Spleen (tissue), 11 donors: Measurements from ENCODE around the gene PITPNB. TPM values are rescaled to one million over a fixed set of nuclear protein-coding genes. Genes with fewer than 3 reads are reported as not detected.

Source experiments
- DNase-seq: peaks from one replicate; pipeline ENCODE4 v3.0.0-alpha.2; 2020
- H3K27ac ChIP-seq, 8 donors: fragments of 200-600 bp; sonication (generic) in 7 of 8; 1 replicate in 4 of 8; 2 replicates in 4 of 8; pipeline versions ENCODE4 v1.5.0 to v1.8.0; 2016 to 2021; ENCODE audit warnings: inconsistent platforms in 4 of 8, mild to moderate bottlenecking in 4 of 8, moderate library complexity in 1 of 8
- H3K27me3 ChIP-seq, 7 donors: fragments of 200-600 bp; sonication (generic) in 6 of 7; replicated peaks in 1 of 7; 1 replicate in 4 of 7; 2 replicates in 3 of 7; pipeline versions ENCODE4 v1.5.0 to v1.8.0; 2016 to 2021; ENCODE audit warnings: inconsistent platforms in 3 of 7, mild to moderate bottlenecking in 1 of 7
- H3K36me3 ChIP-seq, 6 donors: fragments of 200-600 bp; sonication (generic) in 5 of 6; 1 replicate in 4 of 6; 2 replicates in 2 of 6; pipeline versions ENCODE4 v1.5.0 to v1.8.0; 2016 to 2021; ENCODE audit warnings: inconsistent platforms in 2 of 6
- H3K4me1 ChIP-seq, 6 donors: fragments of 200-600 bp; sonication (generic) in 5 of 6; 1 replicate in 3 of 6; 2 replicates in 3 of 6; pipeline versions ENCODE4 v1.5.0 to v1.8.0; 2016 to 2021; ENCODE audit warnings: inconsistent platforms in 3 of 6
- H3K4me3 ChIP-seq, 8 donors: fragments of 200-600 bp; sonication (generic) in 7 of 8; 1 replicate in 4 of 8; 2 replicates in 4 of 8; pipeline versions ENCODE4 v1.5.0 to v1.8.0; 2016 to 2021; ENCODE audit warnings: inconsistent platforms in 4 of 8, mild to moderate bottlenecking in 4 of 8, moderate library complexity in 2 of 8
- H3K9me3 ChIP-seq, 8 donors: fragments of 200-600 bp; sonication (generic) in 7 of 8; 1 replicate in 4 of 8; 2 replicates in 4 of 8; pipeline versions ENCODE4 v1.5.0 to v1.8.0; 2016 to 2021; ENCODE audit warnings: inconsistent platforms in 4 of 8
- POLR2A ChIP-seq, 3 donors: fragments of 450-650 bp; IDR thresholded peaks; one replicate each; pipeline ENCODE4 v1.5.1; 2017; ENCODE audit warnings: antibody characterized with exemption in 3 of 3, mild to moderate bottlenecking in 1 of 3
- POLR2AphosphoS5 ChIP-seq, 3 donors: sonication (generic); formaldehyde crosslinking; IDR thresholded peaks; one replicate each; pipeline ENCODE4 v1.5.1; 2017; ENCODE audit warnings: antibody characterized with exemption in 3 of 3
- WGBS, 5 donors: extraction: QIAGEN DNeasy Blood & Tissue Kit in 3 of 5; methylation state at CpG; one replicate each; pipeline versions ENCODE4 v1.1.5 to v1.1.7; 2013 to 2018; 5-methylcytosine and 5-hydroxymethylcytosine counted together
- intact Hi-C: fragments of 100-400 bp; cut with DNase I; formaldehyde crosslinking; loops from one replicate; pipeline ENCODE4 v1.15.0; 2023; ENCODE audit warnings: low total_unique reads
- polyA plus RNA-seq, 3 donors: library from polyadenylated mRNA; stranded (reverse); fragments of 200-250 nt; gene quantifications; one replicate each; pipeline ENCODE4 v1.2.1, GENCODE V29; 2013
- total RNA-seq, 7 donors: library from RNA; depleted of rRNA in 3 of 7; stranded (reverse); fragments of >200 nt in 3 of 7; fragmentation: NEBNext Ultra II Directional in 4 of 7; extraction: Animal tissue kit (Norgen Biotek cat#: 25700) in 4 of 7; gene quantifications; one replicate each; pipeline versions ENCODE4 v1.1.0 to v1.2.1, GENCODE V29; 2016 to 2021
- TF ChIP-seq, protein P1 (sequence below), 11 experiments: fragments of 200-600 bp in 7 of 11; fragments of 450-650 bp in 4 of 11; sonication (generic) in 4 of 11; IDR thresholded peaks in 8 of 11; conservative IDR thresholded peaks in 3 of 11; 1 replicate in 7 of 11; 2 replicates in 4 of 11; pipeline versions ENCODE4 v1.4.0 to v1.8.0; 2016 to 2021; ENCODE audit warnings: antibody characterized with exemption in 11 of 11, inconsistent platforms in 4 of 11, mild to moderate bottlenecking in 1 of 11
- donor health status: healthy with polysubstance abuse.
- donor health status: DM: no; HTN: no; CAD: no; lungs with moderate emphysema.
- donor health status: DM: no; HTN: no; CAD: no.
- donor health status: Bipolar disorder and iron deficiency.
- donor health status: healthy.
- donor health status: DM: no; HTN: no; CAD: no.
- donor health status: DM: yes; HTN: yes; CAD: no.

PITPNB gene
- total and polyA plus RNA-seq, 10 donors = 17.5 to 67.2 (median 48.9) TPM

DNA sequence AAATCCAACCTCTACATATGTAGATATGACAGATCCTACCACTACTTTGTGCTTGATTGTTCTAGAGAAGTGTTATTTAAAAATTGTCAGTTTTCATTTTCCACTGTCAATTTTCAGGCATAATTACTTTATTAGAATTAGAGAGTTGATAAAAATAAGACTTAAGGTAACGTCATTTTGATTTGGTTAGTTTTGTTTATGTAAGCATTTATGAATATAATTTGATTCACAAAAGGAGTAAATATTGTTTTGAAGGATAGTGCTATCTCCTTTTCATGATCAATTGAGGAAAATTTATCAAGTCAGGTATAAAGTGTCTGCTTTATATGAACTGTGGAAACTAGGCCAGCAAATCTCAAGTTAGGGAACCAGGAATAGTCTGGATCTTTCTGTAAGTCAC is 42.6 kb upstream of the PITPNB start:
- Histone ChIP-seq H3K4me3 (no peak overlapping the region), H3K36me3 (no peaks in the 10 kb centered on the region), H3K9me3 (peaks cover 0 to under 1% (median 0%) of the 10 kb centered on the region in 8 donors), H3K27ac (no peak overlapping the region), H3K4me1 (peaks cover 0 to 2% (median 0%) of the 10 kb centered on the region in 6 donors), H3K27me3 (no peaks in the 10 kb centered on the region)
- 77 to 98% (median 93%) methylated on average over 1 of the region's 1 CpG for WGBS, 5 donors
- DNase-seq = no peak
- intact Hi-C loops = no loop called here
- TF ChIP-seq POLR2A (IDR thresholded peaks at IDR 0.05) (no peak), POLR2AphosphoS5 (IDR thresholded peaks at IDR 0.05) (no peak)
- TF ChIP-seq, protein P1, sequence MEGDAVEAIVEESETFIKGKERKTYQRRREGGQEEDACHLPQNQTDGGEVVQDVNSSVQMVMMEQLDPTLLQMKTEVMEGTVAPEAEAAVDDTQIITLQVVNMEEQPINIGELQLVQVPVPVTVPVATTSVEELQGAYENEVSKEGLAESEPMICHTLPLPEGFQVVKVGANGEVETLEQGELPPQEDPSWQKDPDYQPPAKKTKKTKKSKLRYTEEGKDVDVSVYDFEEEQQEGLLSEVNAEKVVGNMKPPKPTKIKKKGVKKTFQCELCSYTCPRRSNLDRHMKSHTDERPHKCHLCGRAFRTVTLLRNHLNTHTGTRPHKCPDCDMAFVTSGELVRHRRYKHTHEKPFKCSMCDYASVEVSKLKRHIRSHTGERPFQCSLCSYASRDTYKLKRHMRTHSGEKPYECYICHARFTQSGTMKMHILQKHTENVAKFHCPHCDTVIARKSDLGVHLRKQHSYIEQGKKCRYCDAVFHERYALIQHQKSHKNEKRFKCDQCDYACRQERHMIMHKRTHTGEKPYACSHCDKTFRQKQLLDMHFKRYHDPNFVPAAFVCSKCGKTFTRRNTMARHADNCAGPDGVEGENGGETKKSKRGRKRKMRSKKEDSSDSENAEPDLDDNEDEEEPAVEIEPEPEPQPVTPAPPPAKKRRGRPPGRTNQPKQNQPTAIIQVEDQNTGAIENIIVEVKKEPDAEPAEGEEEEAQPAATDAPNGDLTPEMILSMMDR (IDR thresholded peaks at IDR 0.05 in 8 of 11, conservative IDR thresholded peaks at IDR 0.05 in 3 of 11) = no peak

DNA sequence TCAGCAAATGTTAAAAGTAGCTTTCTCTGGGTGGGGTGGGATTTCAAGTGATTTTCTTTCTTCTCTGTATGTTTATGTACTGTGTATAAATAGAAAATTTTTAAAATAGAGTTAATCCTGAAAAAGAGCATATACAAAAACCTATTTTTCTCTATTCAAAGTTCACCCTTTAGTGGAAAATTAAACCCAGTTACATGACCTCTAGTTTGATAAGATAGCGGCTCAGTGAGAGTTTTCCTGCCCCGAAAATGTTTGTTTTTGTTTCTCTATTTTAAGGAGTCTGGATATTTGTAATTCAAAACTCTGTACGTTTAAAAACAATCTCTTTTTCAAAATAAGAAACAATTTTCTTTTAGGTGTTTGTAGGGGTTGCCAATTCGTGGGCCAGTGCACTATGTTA is 42.1 kb upstream of the PITPNB start:
- H3K27ac ChIP-seq = no peak overlapping the region
- no peaks in the 10 kb centered on the region for H3K27me3 ChIP-seq
- 85 to 89% (median 88%) methylated on average over 4 of the region's 4 CpGs for WGBS, 5 donors
- H3K36me3 ChIP-seq = no peaks in the 10 kb centered on the region
- no peak for TF ChIP-seq POLR2A (IDR thresholded peaks at IDR 0.05)
- TF ChIP-seq, protein P1 (IDR thresholded peaks at IDR 0.05 in 8 of 11, conservative IDR thresholded peaks at IDR 0.05 in 3 of 11) = no peak
- no peak for TF ChIP-seq POLR2AphosphoS5 (IDR thresholded peaks at IDR 0.05)
- intact Hi-C loops = no loop called here
- peaks cover 0 to 2% (median 0%) of the 10 kb centered on the region in 6 donors for H3K4me1 ChIP-seq
- H3K4me3 ChIP-seq = no peak overlapping the region
- peaks cover 0 to 5% (median 0%) of the 10 kb centered on the region in 8 donors for H3K9me3 ChIP-seq
- no peak for DNase-seq

DNA sequence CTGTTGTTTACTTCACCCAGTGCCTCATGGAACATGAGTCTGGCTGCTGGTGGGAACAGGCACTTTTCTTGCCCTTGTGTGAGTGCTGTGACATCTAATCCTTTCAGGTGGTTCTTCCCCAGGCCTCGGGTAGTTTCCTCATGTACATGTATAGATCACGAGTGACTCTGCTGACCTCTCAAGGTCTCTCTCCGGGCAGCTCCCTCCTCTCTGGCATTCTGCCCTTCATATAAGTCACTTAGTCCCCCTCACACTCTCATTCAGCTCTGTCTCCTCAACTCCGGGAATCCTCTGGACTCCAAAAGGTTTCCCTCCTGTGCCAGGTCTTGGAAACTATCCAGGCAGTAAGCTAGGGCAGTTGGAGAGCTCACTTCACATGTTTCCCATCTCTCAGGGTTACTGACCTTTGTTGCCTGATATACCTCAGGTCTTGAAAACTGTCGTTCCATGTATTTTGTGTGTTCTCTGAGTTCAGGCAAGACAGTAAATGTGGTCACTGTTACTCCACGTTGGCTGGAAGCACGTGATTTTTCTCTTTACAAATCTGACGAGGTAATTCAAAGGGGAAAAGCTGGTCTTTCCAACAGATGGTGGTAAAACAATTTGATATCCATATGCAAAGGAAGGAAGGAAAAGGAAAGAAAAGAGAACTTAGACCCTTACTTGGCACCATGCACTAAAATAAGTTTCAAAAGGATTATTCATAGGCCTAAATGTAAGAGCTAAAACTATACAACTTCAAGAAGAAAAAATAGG is 40.5 kb upstream of the PITPNB start:
- 64 to 78% (median 69%) methylated on average over 8 of the region's 8 CpGs for WGBS, 5 donors
- Histone ChIP-seq H3K4me1 (peaks cover 0 to 2% (median 0%) of the 10 kb centered on the region in 6 donors), H3K27ac (no peak overlapping the region), H3K27me3 (no peaks in the 10 kb centered on the region), H3K4me3 (no peak overlapping the region), H3K36me3 (no peaks in the 10 kb centered on the region), H3K9me3 (peaks cover 0 to 6% (median 0%) of the 10 kb centered on the region in 8 donors)
- intact Hi-C loops = no loop called here
- DNase-seq = no peak
- TF ChIP-seq, protein P1 (IDR thresholded peaks at IDR 0.05 in 8 of 11, conservative IDR thresholded peaks at IDR 0.05 in 3 of 11) = no peak
- no peak for TF ChIP-seq POLR2AphosphoS5 (IDR thresholded peaks at IDR 0.05)
- TF ChIP-seq POLR2A (IDR thresholded peaks at IDR 0.05) = no peak

DNA sequence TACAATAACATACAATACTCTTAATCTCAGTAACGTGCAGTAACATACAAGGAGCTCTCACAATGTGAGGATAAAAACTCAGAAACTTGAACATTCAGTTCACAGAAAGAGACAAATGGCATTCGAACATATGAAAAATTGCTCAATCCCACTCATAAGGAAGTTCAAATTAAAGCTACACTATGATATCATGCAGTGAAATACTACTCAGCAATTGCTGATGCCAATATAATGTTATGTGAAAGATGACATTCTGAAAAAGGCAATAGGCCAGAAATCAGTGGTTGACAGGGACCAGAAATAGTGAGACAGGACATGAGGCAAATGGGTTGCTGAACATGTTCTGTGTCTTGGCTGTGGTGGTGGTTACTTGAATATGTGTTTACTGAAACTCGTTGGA is 33.7 kb upstream of the PITPNB start:
- Histone ChIP-seq H3K4me1 (peaks cover 0 to 13% (median 0%) of the 10 kb centered on the region in 6 donors), H3K27ac (no peak overlapping the region), H3K4me3 (no peak overlapping the region), H3K27me3 (no peaks in the 10 kb centered on the region), H3K36me3 (peaks cover 0 to 2% (median 0%) of the 10 kb centered on the region in 6 donors), H3K9me3 (peaks cover 0 to 6% (median 0%) of the 10 kb centered on the region in 8 donors)
- TF ChIP-seq POLR2AphosphoS5 (IDR thresholded peaks at IDR 0.05) (no peak), POLR2A (IDR thresholded peaks at IDR 0.05) (no peak)
- TF ChIP-seq, protein P1 (IDR thresholded peaks at IDR 0.05 in 8 of 11, conservative IDR thresholded peaks at IDR 0.05 in 3 of 11) = no peak
- DNase-seq = no peak
- intact Hi-C loops = no loop called here
- 66 to 83% (median 71%) methylated on average over 3 of the region's 3 CpGs for WGBS, 5 donors
